SK-N-SH treated with all-trans-retinoic acid at 6 μM for 48 hours (cell line): Measurements from ENCODE around the gene MS4A18.

Experiments used
- ATAC-seq: fragments of 200-7000 bp; cut with Tn5 transposase; 3 replicates; pipeline ENCODE4 v1.9.1; 2020; ENCODE audit warnings: mild to moderate bottlenecking, moderate library complexity
- ARNTL ChIP-seq: fragments of 450-650 bp; formaldehyde crosslinking; IDR thresholded peaks from 2 replicates; pipeline ENCODE4 v1.5.0; 2020; ENCODE audit warnings: low read depth, mild to moderate bottlenecking, moderate library complexity, borderline replicate concordance
- BACH2 ChIP-seq: fragments of 250-450 bp; sonication (Bioruptor Pico); IDR thresholded peaks from 2 replicates; pipeline ENCODE4 v1.9.0; 2021; ENCODE audit warnings: mild to moderate bottlenecking, borderline replicate concordance
- CREB5 ChIP-seq: fragments of 250-450 bp; sonication (Bioruptor Pico); IDR thresholded peaks from 2 replicates; pipeline ENCODE4 v1.5.1; 2020; ENCODE audit warnings: low read depth, mild to moderate bottlenecking, moderate library complexity
- ESRRG ChIP-seq: fragments of 250-450 bp; sonication (Bioruptor Pico); IDR thresholded peaks from 2 replicates; pipeline ENCODE4 v1.6.1; 2021; ENCODE audit warnings: mild to moderate bottlenecking
- GLIS3 ChIP-seq: fragments of 250-450 bp; sonication (Bioruptor Pico); IDR thresholded peaks from 2 replicates; pipeline ENCODE4 v1.5.0; 2020; ENCODE audit warnings: mild to moderate bottlenecking, moderate library complexity
- ISL1 ChIP-seq: fragments of 250-450 bp; sonication (Bioruptor Pico); IDR thresholded peaks from 2 replicates; pipeline ENCODE4 v2.1.2; 2022; ENCODE audit warnings: mild to moderate bottlenecking, moderate library complexity
- PATZ1 ChIP-seq: fragments of 250-450 bp; sonication (Bioruptor Pico); IDR thresholded peaks from 2 replicates; pipeline ENCODE4 v1.8.0; 2020; ENCODE audit warnings: mild to moderate bottlenecking, moderate library complexity, borderline replicate concordance
- POU6F1 ChIP-seq: fragments of 250-450 bp; sonication (Bioruptor Pico); IDR thresholded peaks from 2 replicates; pipeline ENCODE4 v1.8.0; 2021; ENCODE audit warnings: low read depth, mild to moderate bottlenecking, moderate library complexity, borderline replicate concordance
- PPARA ChIP-seq: fragments of 250-450 bp; sonication (Bioruptor Pico); IDR thresholded peaks from 2 replicates; pipeline ENCODE4 v1.5.0; 2020; ENCODE audit warnings: mild to moderate bottlenecking, borderline replicate concordance
- RARB ChIP-seq: fragments of 250-450 bp; sonication (Bioruptor Pico); IDR thresholded peaks from 2 replicates; pipeline ENCODE4 v1.8.0; 2021; ENCODE audit warnings: mild to moderate bottlenecking, moderate library complexity
- SNAI2 ChIP-seq: fragments of 250-450 bp; sonication (Bioruptor Pico); IDR thresholded peaks from 2 replicates; pipeline ENCODE4 v1.5.0; 2020; ENCODE audit warnings: mild to moderate bottlenecking, moderate library complexity
- TOX ChIP-seq: fragments of 250-450 bp; sonication (Bioruptor Pico); IDR thresholded peaks from 2 replicates; pipeline ENCODE4 v1.8.0; 2021; ENCODE audit warnings: mild to moderate bottlenecking, moderate library complexity, borderline replicate concordance
- TSHZ2 ChIP-seq: fragments of 250-450 bp; sonication (Bioruptor Pico); IDR thresholded peaks from 2 replicates; pipeline ENCODE4 v1.5.0; 2020; ENCODE audit warnings: mild to moderate bottlenecking, moderate library complexity
- ZC3H10 ChIP-seq: fragments of 250-450 bp; sonication (Bioruptor Pico); IDR thresholded peaks from 2 replicates; pipeline ENCODE4 v1.5.1; 2021; ENCODE audit warnings: mild to moderate bottlenecking, moderate library complexity
- ZFP3 ChIP-seq: fragments of 250-450 bp; sonication (Bioruptor Pico); IDR thresholded peaks from 2 replicates; pipeline ENCODE4 v1.5.0; 2020; ENCODE audit warnings: mild to moderate bottlenecking, moderate library complexity
- ZFP30 ChIP-seq: fragments of 450-650 bp; formaldehyde crosslinking; IDR thresholded peaks from 2 replicates; pipeline ENCODE4 v1.5.0; 2022; ENCODE audit warnings: mild to moderate bottlenecking, moderate library complexity
- ZNF565 ChIP-seq: fragments of 450-650 bp; formaldehyde crosslinking; conservative IDR thresholded peaks from 2 replicates; pipeline ENCODE4 v1.5.0; 2020; ENCODE audit warnings: low read depth, mild to moderate bottlenecking, moderate library complexity
- ZNF70 ChIP-seq: fragments of 450-650 bp; formaldehyde crosslinking; IDR thresholded peaks from 2 replicates; pipeline ENCODE4 v1.5.0; 2020; ENCODE audit warnings: mild to moderate bottlenecking, moderate library complexity
- ZNF8 ChIP-seq: fragments of 450-650 bp; formaldehyde crosslinking; IDR thresholded peaks from 2 replicates; pipeline ENCODE4 v1.5.0; 2020; ENCODE audit warnings: mild to moderate bottlenecking, moderate library complexity

MS4A18 gene

GRCh38 chr11:60785136-60785535 is 60.6 kb downstream of the MS4A18 start, which contains the start of gene MS4A10:
Gene MS4A10 (plus strand): TSS chr11:60785333. CDS start chr11:60790336, 5,003 bp downstream.
- ATAC-seq = no peak
- TF ChIP-seq ESRRG (CRISPR knock-in tag) (no peak), ZNF70 (no peak), SNAI2 (CRISPR knock-in tag) (no peak), ZC3H10 (CRISPR knock-in tag) (no peak), ISL1 (no peak), GLIS3 (CRISPR knock-in tag) (no peak), CREB5 (CRISPR knock-in tag) (no peak), TSHZ2 (CRISPR knock-in tag) (no peak)
- TF ChIP-seq, all 23 proteins: peak for 0

GRCh38 chr11:60785806-60786361 is 61.4 kb downstream of the MS4A18 start:
- no peak; the same call in 2 of the 3 replicates for ATAC-seq
- TF ChIP-seq ZFP3 (CRISPR knock-in tag) (no peak), PPARA (CRISPR knock-in tag) (no peak), TSHZ2 (CRISPR knock-in tag) (no peak), TOX (CRISPR knock-in tag) (no peak), BACH2 (CRISPR knock-in tag) (no peak), ZNF8 (CRISPR knock-in tag) (no peak), ZFP30 (no peak), ISL1 (no peak), GLIS3 (CRISPR knock-in tag) (no peak), PATZ1 (CRISPR knock-in tag) (no peak), RARB (no peak), ZC3H10 (CRISPR knock-in tag) (no peak), ARNTL (no peak), POU6F1 (CRISPR knock-in tag) (no peak), ZNF565 (CRISPR knock-in tag) (no peak), SNAI2 (CRISPR knock-in tag) (no peak)
- TF ChIP-seq, all 23 proteins: peak for 0
